Measurements from ENCODE around the gene SEC16B. TPM values are rescaled to one million over a fixed set of nuclear protein-coding genes. Genes with fewer than 3 reads are reported as not detected.

Gene SEC16B
- total RNA-seq, 1 donor from 2014 or later = 3.1 TPM

DNA sequence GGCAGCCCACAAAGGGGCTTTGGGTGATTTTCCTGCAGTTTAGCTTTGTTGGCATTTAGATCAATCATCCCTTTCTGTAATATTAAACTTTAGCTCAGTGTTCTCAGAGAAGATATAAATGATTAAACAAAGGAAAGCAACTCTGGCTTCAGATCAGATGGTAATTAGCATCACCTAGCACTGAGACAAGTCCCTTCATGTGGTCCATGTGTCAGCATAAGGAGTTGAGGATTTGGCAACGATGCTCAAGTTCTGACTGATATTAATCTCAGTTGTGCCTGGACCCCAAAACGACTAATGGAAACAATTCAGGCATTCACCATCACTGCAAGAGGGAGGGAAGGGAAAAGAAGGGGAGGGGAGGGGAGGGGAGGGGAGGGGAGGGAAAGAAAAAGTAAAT is 60.4 kb downstream of the SEC16B start:
- Mint-ChIP-seq H3K4me1 (peaks cover 5% of the 10 kb centered on the region), H3K9me3 (peaks cover 5% of the 10 kb centered on the region), H3K27ac (no peak overlapping the region), H3K4me3 (no peak overlapping the region), H3K27me3 (ENCODE audit: low read depth) (peaks cover 42% of the 10 kb centered on the region), H3K36me3 (no peaks in the 10 kb centered on the region)
- no peak for DNase-seq (ENCODE audit: low spot score in 2 of 2, unreplicated experiment in 2 of 2)
- TF ChIP-seq, protein P1, sequence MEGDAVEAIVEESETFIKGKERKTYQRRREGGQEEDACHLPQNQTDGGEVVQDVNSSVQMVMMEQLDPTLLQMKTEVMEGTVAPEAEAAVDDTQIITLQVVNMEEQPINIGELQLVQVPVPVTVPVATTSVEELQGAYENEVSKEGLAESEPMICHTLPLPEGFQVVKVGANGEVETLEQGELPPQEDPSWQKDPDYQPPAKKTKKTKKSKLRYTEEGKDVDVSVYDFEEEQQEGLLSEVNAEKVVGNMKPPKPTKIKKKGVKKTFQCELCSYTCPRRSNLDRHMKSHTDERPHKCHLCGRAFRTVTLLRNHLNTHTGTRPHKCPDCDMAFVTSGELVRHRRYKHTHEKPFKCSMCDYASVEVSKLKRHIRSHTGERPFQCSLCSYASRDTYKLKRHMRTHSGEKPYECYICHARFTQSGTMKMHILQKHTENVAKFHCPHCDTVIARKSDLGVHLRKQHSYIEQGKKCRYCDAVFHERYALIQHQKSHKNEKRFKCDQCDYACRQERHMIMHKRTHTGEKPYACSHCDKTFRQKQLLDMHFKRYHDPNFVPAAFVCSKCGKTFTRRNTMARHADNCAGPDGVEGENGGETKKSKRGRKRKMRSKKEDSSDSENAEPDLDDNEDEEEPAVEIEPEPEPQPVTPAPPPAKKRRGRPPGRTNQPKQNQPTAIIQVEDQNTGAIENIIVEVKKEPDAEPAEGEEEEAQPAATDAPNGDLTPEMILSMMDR (IDR thresholded peaks at IDR 0.05; ENCODE audit: unreplicated experiment) = no peak

DNA sequence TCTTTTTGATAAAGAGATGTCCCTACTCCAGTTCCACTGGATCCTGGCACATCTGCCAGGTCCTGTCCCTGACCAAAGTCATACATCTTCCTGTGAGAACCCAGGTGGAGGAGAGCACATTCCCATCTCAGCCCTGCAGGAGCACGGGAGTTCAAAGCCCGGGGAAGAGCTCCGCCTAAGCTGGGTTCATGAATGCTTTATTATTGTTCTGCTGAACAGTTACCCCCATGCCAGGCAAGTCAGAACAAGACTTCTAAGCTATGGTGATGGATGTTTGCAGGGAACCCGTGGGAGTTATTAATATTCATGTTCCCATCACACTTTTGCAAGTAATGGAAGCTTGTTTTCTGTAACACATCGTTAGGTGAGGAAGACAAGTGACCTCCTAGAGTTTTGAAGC is 62.9 kb downstream of the SEC16B start:
- Mint-ChIP-seq H3K9me3 (peaks cover 5% of the 10 kb centered on the region), H3K36me3 (no peaks in the 10 kb centered on the region), H3K4me1 (peaks cover 5% of the 10 kb centered on the region), H3K27me3 (ENCODE audit: low read depth) (peaks cover 46% of the 10 kb centered on the region), H3K4me3 (no peak overlapping the region), H3K27ac (no peak overlapping the region)
- no peak for DNase-seq (ENCODE audit: low spot score in 2 of 2, unreplicated experiment in 2 of 2)
- TF ChIP-seq, protein P1 (IDR thresholded peaks at IDR 0.05; ENCODE audit: unreplicated experiment) = no peak

DNA sequence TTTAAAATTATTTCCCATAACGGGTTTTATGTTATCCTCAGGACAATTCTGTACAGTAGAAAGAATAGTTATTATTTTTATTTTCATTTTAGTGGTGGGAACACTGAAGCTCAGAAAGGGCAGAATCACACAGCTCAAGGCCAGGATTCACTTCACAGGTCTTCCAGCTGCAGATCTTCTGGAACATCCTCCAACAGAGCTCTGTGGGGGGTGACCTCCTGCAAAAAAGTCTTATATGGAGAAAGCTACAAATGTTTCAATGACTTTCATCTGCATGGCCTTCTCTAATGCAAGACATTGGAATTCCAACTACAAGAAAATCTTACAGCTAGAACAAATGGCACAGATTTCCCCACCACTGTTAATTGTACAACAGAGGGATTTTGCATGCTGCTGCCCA is 64.2 kb downstream of the SEC16B start:
- H3K4me1 Mint-ChIP-seq = peaks cover 5% of the 10 kb centered on the region
- TF ChIP-seq, protein P1 (IDR thresholded peaks at IDR 0.05; ENCODE audit: unreplicated experiment) = no peak
- H3K27me3 Mint-ChIP-seq (ENCODE audit: low read depth) = peaks cover 50% of the 10 kb centered on the region
- H3K36me3 Mint-ChIP-seq = no peaks in the 10 kb centered on the region
- H3K9me3 Mint-ChIP-seq = peaks cover 5% of the 10 kb centered on the region
- no peak overlapping the region for H3K27ac Mint-ChIP-seq
- no peak overlapping the region for H3K4me3 Mint-ChIP-seq
- DNase-seq (ENCODE audit: low spot score in 2 of 2, unreplicated experiment in 2 of 2) = no peak

DNA sequence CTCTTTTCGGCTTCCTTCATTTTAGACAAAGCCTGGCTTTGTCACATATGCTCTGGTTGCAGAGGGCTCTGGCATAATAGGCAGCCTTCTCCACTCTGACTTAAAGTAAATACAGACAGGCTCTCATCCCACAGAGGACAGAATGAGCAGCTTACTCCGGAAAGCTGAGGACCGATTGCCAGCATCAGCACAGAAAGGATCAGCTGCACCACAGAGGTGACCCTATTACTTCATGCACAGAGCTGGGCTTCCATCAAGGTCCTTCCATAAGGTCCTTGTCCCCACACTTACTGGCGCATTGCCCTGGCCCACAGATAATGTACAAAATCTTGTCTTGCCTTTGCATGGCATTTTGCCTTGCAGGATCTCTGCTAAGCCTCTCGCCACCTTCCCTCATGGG is 67.6 kb downstream of the SEC16B start:
- TF ChIP-seq, protein P1 (IDR thresholded peaks at IDR 0.05; ENCODE audit: unreplicated experiment) = no peak
- Mint-ChIP-seq H3K36me3 (no peaks in the 10 kb centered on the region), H3K4me3 (no peak overlapping the region), H3K27ac (no peak overlapping the region), H3K27me3 (ENCODE audit: low read depth) (peaks cover 41% of the 10 kb centered on the region), H3K4me1 (peaks cover 9% of the 10 kb centered on the region), H3K9me3 (no peaks in the 10 kb centered on the region)
- DNase-seq (ENCODE audit: low spot score in 2 of 2, unreplicated experiment in 2 of 2) = no peak

DNA sequence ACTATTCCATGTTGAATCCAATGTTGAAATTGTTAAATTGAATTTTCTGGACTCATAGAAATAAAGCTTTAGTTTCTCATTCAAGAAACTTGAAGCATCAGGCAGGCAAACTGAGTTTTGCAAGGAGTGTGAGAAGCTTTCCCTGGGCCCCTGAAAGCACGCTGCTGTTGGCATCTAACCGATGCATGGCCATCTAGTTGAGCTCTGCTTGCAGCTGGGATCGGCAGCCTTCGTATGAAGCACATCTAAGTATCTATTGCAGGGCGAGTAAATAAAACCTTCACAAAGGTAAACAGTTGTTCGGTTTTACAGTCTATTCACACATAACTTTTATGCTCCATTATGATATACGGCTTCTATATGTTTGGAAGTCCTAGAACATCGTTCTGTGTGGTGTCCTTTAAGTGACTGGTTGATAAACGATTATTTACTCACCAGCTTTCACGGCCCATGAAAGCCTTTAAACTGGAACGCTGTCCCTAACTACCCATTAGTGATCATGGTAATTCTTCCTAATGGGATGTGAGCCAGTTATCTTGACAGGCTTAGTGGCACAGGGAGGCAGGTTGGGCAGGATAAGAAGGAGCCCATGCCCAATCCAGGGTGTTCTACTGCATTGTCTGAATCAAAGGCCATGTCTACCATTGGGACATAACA is 71.7 kb downstream of the SEC16B start:
- TF ChIP-seq, protein P1 (IDR thresholded peaks at IDR 0.05; ENCODE audit: unreplicated experiment) = no peak
- peaks cover 6% of the 10 kb centered on the region for H3K4me1 Mint-ChIP-seq
- no peak overlapping the region for H3K4me3 Mint-ChIP-seq
- peaks cover 26% of the 10 kb centered on the region for H3K27me3 Mint-ChIP-seq (ENCODE audit: low read depth)
- no peaks in the 10 kb centered on the region for H3K9me3 Mint-ChIP-seq
- no peak overlapping the region for H3K27ac Mint-ChIP-seq
- DNase-seq (ENCODE audit: low spot score in 2 of 2, unreplicated experiment in 2 of 2) = no peak
- H3K36me3 Mint-ChIP-seq = no peaks in the 10 kb centered on the region
